ENCODE measurements around the gene SLC13A2.
"Not testable (repeated sequence)": the region's sequence is repeated elsewhere in the genome, so short reads cannot be mapped to it uniquely, and the experiment has no call there.

SLC13A2 gene

GRCh38 chr17:28473542-28473941 lies at the start of gene SLC13A2:
TSS of gene SLC13A2 (plus strand) at chr17:28473644. CDS start at chr17:28473713, 69 bp downstream.
- DNase-seq (ENCODE audit: low spot score), result no peak

DNA sequence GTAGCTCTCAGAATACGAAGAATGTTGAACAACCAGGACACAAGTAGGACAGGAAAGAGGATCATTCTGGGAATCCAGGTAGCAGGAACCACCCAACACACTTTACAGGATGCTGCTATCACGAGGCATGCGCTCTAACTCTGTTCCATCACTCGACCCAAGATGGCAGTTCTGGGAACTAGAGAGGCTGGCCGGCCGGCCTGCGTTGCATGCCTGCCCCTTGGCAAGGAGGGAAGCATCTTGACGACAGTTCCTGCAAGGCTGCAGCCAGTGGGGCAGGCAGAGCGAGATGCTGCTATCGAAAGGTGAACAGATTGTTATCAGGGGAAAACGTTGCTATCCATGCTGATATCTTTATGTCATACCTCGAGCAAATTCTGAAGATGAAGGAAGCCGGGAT lies 48.2 kb upstream of the SLC13A2 start:
- no peak for DNase-seq (ENCODE audit: low spot score)

DNA sequence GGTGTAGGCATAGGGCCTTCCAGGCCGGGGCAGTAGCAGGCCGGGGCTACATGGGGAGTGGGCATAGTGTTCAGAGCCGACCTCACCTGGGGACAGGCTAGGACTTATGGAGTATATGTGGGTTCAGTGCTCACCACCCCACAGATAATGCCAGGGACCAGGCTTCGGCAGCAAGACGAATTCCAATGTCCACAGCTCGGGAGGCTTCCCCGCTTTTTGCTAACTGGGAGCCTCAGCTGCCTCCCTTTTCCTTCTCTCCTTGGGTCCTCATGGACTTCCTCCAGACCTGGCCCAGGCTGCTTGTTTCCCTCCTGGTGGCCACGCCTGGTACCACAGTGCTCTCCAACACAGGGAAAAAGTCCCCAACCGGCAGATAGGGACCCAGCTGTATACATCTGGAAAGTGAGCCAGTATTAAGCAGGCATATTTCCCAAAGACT lies 47.3 kb upstream of the SLC13A2 start:
- DNase-seq (ENCODE audit: low spot score), result no peak

- no peak for DNase-seq (ENCODE audit: low spot score)
Observed at GRCh38 chr17:28427371-28427770, 46.1 kb upstream of the SLC13A2 start.

DNA sequence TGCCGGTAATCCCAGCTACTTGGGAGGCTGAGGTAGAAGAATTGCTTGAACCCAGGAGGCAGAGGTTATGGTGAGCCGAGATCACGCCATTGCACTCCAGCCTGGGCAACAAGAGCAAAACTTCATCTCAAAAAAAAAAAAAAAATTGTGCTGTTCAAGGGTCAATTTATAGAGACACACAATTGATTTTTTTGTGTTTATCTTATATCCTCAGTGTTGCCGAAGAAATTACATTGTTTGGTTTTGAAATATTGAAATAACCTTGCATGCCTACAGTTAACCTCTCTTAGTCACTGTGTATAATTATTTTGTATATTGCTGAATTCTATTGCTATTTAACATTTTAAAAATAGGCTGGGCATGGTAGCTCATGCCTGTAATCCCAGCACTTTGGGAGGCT lies 45.5 kb upstream of the SLC13A2 start:
- DNase-seq (ENCODE audit: low spot score), result not testable (repeated sequence)

GRCh38 chr17:28433721-28434120 lies 39.7 kb upstream of the SLC13A2 start:
- no peak for DNase-seq (ENCODE audit: low spot score)

- DNase-seq (ENCODE audit: low spot score), result not testable (repeated sequence)
Observed at GRCh38 chr17:28434326-28434725, 39.1 kb upstream of the SLC13A2 start.

- no peak for DNase-seq (ENCODE audit: low spot score)
Observed at GRCh38 chr17:28443901-28444638, 29.4 kb upstream of the SLC13A2 start.

GRCh38 chr17:28446716-28447395 lies 26.6 kb upstream of the SLC13A2 start:
- no peak for DNase-seq (ENCODE audit: low spot score)

DNA sequence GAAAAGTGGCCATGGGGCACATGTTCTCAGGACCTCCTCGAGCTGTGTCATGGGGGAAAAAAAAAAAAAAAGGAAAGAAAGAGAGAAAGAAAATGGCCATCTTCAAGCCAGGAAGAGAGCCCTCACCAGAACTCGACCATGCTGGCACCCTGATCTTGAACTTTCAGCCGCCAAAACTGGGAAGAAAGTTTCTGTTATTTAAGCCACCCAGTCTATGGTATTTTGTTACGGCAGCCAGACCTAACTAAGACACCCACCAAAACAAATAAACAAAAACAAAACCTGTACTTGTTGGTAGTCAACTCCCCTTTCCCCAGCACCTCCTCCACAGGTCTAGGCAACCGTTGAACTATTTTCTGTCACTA lies 26.1 kb upstream of the SLC13A2 start:
- no peak for DNase-seq (ENCODE audit: low spot score)

DNA sequence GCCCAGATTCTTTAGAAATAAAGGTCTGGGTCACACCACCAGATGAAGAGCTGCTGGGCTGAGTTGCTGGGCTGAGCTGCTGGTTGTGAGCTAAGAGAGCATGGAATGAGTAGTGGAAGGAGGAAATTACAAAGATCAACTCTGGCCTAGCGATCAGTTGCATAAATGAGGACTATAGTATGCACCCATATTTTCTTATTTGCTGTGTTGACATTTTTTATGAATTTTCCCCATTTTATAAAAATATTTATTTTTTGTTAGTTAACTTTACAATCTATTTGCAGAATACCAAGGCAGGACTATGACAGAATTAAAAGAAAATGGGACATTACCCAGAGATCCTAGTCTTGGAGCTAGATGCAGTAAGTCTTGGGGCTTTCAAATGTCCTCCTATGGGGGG lies 23.6 kb upstream of the SLC13A2 start:
- DNase-seq (ENCODE audit: low spot score), result no peak

DNA sequence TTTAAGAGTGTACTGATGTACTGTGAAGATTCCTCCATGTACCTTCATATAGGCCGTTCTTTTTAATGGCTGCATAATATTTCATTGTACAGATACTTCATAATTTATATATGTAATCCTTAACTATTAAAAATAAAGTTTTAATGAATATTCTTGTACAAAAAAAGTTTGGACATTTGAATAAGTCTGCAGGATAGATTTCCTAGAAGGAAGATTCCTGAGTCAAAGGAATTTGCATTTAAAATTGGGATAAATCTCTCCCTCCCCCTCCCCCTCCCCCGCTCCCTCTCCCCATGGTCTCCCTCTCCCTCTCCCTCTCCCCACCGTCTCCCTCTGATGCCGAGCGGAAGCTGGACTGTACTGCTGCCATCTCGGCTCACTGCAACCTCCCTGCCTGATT lies 15.6 kb upstream of the SLC13A2 start:
- no peak for DNase-seq (ENCODE audit: low spot score)

DNA sequence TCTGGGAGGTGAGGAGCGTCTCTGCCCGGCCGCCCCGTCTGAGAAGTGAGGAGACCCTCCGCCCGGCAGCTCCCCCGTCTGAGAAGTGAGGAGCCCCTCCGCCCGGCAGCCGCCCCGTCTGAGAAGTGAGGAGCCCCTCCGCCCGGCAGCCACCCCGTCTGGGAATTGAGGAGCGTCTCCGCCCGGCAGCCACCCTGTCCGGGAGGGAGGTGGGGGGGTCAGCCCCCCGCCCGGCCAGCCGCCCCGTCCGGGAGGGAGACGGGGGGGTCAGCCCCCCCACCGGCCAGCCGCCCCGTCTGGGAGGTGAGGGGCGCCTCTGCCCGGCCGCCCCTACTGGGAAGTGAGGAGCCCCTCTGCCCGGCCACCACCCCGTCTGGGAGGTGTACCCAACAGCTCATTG lies 14.6 kb upstream of the SLC13A2 start:
- not testable (repeated sequence) for DNase-seq (ENCODE audit: low spot score)

DNA sequence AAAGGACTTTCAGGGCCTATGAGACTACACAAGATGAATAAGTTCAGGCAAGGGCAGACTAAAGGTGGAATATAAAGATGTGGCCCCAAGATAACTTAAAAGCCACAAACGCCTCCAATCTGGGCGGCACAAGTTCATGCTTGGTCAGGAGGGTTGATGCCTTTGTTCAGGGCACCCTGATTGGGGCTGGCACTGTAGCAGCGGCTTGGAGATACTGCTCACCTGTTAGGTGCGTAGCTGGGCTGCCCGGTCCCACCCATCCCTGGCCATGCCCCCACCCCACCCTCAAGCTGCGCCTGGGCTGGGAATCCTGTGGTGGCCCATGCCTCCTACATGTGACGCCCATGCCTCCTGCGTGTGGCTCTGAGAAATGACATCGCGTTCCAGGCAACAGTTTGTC lies 12.5 kb upstream of the SLC13A2 start:
- no peak for DNase-seq (ENCODE audit: low spot score)

DNA sequence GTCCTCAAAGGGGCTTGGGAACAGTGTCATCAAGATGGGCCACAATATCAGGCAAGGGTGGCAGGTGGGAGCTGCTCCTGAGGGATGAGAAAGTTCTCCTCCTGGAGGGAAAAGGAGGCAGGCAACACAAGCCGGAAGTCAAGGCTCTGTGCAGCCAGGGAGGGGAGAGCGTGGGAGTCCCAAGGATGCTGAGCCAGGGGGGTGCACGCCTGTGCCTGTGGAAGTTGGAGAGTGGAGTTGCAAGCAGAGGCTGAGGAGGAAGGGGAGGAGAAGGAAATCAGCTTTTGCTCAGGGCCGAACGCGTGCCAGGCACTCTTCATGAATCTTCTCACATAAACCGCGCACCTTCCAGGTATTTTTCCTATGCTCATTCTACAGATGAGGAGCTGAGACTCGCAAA lies 7.4 kb upstream of the SLC13A2 start:
- DNase-seq (ENCODE audit: low spot score), result no peak

DNA sequence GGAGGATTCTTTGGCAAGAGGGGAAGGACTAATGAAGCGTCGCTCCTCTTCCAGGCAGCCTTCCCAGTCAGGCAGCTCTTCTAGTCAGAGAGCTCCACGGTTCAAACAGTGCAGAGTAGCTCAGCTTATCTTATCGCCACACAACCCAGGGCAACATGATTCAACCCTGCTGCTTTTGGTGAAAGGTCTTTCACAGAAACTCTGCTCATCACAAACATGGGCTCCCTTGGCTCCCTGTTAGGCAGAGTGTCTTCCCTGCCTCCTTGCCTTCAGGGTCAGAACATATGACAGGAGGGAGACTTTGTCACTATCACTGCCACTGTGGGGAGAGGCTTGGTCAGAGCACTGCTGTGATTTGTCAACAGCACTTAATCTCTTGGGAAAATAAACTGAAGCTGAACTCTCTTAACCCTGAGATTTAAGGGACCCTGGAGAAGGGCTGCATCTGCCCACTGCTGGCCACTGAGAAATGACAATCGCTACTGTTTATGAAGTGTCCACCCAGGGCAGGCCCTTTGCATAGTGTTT lies 6.9 kb upstream of the SLC13A2 start:
- DNase-seq (ENCODE audit: low spot score), result peak; percentile 6

GRCh38 chr17:28467456-28468025 lies 5.9 kb upstream of the SLC13A2 start:
- no peak for DNase-seq (ENCODE audit: low spot score)

DNA sequence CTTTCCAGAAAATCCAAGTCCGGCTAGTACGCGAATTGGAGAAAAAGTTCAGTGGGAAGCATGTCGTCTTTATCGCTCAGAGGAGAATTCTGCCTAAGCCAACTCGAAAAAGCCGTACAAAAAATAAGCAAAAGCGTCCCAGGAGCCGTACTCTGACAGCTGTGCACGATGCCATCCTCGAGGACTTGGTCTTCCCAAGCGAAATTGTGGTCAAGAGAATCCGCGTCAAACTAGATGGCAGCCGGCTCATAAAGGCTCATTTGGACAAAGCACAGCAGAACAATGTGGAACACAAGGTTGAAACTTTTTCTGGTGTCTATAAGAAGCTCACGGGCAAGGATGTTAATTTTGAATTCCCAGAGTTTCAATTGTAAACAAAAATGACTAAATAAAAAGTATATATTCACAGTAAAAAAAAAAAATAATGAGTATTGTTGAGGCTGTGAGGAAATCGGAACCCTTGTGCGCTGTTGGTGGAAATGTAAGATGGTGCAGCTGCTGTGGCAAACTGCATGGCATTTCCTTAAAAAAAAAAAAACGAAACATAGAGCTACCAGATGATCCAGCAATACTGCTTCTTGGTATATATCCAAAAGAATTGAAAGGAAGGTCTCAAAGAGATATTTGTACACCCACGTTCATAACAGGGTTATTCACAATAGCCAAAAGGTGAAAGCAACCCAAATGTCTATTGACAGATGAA lies 5.3 kb upstream of the SLC13A2 start:
- not testable (repeated sequence) for DNase-seq (ENCODE audit: low spot score)

GRCh38 chr17:28468781-28469180 lies 4.7 kb upstream of the SLC13A2 start:
- DNase-seq (ENCODE audit: low spot score), result no peak

DNA sequence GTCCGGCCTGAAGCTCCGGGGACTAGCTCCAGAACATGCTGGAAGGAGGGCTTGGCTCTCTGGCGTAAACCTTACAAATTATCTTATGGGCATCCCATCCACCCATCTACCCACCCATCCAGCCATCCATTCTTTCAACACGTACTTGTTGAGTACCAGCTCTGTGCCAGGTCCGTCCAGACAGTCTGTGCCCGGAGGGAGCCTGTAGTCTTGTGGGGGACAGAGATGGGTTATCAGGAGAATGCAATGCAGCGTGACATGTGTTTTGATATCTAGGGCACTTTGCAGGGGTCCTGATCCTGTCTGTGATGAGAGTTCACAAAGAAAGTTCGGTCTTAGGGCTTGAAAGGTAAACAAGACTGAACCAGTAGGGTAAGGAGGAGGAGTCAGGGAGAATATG lies 4.1 kb upstream of the SLC13A2 start:
- no peak for DNase-seq (ENCODE audit: low spot score)

- DNase-seq (ENCODE audit: low spot score), result no peak
Observed at GRCh38 chr17:28470266-28470913, 3.1 kb upstream of the SLC13A2 start.

DNA sequence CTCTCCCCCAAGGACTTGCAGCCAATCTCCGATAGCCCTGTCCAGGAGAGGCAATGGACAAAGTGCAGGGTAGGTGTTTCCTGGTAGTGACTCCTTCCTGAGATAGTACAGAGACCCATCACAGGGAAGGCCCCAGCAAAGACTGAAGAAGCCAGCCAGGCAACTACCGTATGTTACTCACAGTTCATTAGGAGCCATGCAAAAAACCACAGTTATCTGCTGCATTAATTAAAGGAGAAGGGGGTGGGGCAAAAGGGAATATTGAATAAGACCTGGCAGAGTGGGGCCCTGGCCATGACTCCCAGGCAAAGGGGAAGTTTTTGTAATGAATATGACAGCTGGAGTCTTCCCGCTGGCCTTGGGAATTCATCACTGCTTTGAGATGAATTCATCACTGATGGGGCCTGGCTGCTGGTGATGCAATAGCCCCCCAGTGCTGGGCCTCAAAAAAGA lies 2.5 kb upstream of the SLC13A2 start:
- DNase-seq (ENCODE audit: low spot score), result no peak
